ENCODE data around the gene TMEM222.

TMEM222 gene

DNA sequence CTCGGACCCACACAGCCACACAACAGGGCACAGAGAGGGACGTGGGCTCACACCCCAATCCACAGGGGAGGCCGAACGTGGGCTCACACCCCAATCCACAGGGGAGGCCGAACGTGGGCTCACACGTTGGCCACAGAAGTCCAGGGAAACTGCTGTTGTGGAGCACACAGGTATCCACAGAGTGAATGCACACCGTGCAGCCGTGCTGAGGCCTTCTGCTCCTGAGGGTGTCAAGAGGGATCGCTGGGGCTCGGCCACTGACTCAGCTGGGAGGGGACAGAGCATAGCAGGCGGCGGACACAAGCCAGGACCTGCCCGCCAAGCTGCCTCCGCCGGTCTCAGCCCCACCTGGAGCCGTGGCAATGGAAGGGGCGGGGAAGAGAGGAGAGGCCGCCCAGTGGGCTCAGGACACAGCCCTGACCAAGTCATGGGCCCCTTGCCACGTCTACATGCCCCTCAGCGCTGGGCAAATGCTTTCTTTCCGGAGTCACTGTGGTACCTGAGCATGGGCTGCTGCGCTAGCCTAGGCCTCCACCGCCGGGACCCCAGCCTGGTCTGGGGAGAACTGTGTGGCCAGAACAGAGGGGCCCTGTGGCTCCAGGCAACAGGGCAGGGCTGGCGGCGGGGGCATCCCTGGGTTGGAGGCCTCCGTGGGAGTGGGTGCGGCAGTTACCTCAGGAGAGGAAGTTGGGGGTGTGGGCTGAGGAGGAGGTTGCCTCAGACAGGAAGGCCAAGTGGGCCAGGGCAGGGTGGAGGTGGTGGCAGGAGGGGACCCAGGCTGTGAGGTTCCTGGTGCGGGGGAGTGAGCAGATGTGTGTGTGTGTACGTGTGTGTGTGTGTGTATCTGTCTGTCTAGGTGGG is 21.0 kb downstream of the TMEM222 start:
- DNase-seq: peak; percentile 89

DNA sequence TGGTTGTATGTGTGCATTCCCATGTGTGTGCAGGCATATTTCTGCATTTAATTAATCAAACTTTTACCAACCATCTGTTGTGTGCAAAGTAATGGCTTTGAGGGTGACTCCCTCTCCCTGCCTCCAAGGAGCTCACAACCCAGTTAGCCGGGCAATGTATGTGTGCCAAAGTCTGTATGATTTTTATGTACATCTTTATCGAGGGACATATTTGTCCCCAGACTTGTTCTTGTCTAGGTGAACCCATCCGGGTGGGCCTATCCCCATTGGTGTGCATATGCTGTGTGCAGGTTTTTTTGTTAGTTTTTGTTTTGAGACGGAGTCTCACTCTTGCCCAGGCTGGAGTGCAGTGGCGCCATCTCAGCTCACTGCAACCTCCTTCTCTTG is 21.7 kb downstream of the TMEM222 start:
- DNase-seq: no peak

DNA sequence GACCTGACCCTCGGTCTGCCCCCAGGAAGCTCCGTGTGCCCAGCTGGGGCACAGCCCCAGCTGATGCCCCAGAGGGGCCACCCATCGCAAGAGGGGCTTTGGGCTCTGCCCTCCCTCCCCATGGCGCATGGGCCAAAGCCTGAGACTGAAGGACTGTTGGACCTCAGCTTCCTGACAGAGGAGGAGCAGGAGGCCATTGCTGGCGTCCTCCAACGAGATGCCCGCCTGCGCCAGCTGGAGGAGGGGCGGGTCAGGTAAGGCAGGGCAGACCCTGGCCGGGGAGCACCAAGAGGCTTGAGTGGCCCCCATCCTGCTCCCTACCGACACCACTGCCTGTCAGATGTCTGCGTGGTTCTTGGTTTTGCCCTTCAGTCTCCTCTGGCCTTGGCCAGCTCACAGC is 23.3 kb downstream of the TMEM222 start:
- DNase-seq: no peak

DNA sequence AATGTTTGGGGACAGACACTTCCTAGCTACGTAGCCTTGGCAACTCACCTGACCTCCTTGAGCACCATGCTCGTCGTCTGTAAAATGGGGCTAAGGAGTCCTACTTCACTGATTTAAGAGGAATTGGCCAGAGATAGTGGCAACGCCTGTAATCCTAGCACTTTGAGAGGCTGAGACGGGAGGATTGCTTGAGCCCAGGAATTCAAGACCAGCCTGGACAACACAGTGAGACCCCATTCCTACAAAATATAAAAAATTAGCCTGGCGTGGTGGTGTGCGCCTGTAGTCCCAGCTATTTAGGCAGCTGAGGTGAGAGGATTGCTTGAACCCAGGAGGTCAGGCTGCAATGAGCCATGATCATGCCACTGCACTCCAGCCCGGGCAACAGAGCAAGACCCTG is 24.4 kb downstream of the TMEM222 start:
- DNase-seq: no peak

DNA sequence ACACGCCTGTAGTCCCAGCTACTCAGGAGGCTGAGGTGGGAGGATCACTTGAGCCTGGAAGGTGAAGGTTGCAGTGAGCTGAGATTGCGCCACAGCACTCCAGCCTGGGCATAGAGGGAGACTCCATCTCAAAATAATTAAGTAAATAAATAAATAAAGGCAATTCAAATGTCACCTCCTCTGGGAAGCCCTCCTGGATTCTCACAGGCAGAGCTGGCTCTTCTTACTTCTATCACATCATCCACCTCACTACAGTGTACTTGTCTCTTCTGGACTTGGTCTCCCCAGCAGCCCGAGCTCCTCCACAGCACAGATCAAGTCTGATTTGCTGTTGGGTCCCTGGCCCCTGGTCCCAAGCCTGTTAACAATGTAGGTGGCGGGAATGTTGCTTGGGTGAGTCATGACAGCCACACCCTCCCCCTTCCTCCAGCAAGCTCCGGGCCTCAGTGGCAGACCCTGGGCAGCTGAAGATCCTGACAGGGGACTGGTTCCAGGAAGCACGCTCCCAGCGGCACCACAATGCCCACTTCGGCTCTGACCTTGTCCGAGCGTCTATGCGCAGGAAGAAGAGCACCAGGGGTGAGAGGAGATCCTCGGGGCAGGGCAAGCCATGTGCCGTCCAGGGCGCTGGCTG is 25.1 kb downstream of the TMEM222 start:
- no peak for DNase-seq

DNA sequence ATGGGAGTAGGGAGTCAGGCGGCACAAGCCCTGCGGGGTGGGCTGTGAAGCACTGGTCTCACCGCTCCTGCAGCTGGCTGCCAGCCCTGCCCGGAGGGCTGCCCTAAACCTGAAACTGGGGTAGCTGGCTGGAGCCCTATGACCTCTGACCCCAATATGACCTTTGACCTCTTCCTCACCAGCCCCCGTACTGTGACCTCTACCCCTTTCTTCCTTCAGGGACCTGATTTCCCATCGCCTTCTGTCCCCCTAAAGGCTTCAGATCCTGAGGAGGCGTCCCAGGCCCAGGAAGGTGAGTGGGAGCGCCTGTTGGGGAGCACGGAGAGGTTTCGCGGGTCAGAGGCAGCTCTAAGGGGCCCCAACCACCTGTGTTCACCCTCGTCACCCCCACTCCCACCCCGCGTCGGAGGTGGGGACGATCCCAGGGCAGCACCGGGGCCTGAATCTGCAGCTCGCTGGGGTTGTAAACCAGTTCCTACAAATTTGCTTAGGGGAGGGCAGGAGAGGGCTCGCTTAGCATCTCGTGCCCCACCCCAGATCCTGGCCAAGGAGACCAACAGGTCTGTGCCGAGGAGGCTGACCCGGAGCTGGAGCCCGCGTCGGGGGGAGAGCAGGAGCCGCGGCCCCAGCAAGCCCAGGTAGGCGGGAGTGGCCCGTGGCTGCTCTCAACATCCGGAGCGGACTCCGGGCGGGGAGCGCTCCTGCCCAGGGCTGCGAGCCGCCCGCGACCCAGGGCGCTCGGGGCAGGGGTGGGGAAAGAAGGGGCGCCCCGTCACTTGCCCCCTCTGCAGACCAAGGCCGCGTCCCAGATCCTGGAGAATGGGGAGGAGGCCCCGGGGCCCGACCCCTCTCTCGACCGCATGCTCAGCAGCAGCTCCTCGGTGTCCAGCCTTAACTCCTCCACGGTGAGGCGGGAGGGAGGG is 27.2 kb downstream of the TMEM222 start:
- peak; percentile 43 for DNase-seq

DNA sequence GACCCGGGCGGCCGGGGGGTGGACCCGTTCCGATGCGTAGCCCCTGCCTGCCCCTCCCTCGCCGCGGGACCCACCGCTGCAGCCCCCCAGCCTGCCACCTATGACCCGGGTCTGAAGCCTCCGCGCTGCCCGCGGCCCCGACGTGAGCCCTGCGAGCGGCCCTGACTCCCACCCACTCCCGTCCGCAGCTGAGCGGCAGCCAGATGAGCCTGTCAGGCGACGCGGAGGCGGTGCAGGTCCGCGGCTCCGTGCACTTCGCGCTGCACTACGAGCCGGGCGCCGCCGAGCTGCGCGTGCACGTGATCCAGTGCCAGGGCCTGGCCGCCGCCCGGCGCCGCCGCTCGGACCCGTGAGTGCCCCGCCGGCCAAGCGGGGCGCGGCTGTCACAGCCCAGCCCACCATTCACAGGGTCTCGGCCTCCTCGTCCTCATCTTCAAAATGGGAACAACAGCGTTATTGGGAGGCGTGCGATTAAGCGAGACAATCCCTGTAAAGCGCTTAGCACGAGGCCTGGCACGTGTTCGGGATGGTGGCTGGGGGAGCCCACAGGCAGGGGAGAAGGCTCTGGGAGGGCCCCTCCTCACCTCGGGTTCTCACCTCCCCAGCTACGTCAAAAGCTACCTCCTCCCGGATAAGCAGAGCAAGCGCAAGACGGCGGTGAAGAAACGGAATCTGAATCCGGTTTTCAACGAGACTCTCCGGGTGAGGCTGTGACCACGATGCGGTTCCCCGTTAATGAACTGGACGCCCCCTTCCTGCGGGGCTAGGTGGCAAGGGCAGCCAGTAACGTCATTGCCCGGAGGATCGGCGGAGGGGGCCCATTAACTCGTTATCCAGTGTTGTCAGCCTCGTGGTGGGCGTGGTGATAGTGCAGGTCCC is 28.1 kb downstream of the TMEM222 start:
- peak; percentile 11 for DNase-seq

DNA sequence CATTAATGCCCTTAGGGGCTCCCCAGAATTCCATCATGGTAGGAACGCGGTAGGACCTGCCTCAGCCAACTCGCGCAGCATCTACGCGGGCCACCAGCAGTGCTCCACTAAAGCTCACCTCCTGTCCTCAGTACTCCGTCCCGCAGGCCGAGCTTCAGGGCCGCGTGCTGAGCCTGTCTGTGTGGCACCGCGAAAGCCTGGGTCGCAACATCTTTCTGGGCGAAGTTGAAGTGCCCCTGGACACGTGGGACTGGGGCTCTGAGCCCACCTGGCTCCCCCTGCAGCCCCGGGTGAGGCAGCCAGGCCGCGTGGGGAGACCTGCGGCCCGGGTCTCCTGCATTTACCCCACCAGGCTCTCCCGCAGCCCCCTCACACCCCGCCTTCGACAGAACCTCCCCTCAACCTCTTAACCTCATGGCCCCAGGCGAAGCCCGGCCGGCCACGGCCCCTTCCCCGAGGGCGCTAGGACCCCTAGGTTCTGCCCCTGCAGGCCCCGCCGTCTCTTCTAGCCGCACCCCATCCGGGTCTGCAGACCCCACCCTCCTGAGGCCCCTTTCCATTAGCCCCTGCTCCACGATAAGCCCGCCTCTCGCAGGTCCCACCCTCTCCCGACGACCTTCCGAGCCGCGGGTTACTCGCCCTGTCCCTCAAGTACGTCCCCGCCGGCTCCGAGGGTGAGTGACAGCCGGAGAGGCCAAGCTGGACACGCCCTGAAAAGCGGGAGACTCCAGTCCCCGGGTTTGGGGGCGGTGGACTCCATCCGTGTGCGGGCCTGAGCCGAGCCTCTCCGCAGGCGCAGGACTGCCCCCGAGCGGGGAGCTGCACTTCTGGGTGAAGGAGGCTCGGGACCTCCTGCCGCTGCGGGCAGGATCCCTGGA is 28.9 kb downstream of the TMEM222 start:
- DNase-seq: no peak

DNA sequence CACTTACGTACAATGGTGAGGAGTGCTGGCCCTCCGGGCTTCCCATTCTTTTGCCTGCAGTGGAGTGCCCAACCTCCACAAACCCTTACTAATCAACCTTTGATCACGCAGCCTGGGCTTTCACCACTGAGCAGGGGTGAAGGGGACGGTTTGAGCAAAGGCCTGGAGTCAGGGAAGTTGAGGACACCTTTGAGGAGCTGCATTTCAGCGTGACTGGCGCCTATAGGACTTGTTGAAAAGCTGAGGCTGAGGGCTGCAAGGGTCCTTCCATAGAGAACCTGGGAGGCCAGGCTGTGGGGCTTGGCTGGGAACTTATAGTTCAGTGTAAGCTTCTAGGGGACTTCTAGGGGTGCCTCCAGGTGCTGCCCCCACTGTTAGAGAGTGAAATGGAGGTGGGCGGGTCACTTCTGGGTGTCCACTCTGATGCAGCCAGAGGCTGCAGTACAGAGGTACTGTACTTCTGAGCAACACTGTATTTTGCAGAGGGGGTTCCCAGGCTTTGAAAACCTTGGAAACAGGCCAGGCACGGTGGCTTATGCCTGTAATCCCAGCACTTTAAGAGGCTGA is 29.7 kb downstream of the TMEM222 start:
- no peak for DNase-seq

DNA sequence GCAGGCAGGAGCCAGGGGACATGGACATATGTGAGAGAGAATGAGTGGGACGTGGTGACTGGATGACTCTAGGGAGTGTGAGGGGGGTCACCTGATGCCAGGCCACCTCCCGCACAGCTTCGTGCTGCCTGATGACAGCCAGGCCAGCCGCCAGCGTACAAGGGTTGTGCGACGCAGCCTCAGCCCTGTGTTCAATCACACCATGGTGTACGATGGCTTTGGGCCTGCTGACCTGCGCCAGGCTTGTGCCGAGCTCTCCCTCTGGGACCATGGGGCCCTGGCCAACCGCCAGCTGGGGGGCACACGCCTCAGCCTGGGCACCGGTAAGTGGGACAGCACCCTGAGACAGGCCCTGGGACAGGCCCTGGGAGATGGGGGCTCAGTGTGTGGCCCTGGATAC is 31.2 kb downstream of the TMEM222 start:
- DNase-seq: no peak

DNA sequence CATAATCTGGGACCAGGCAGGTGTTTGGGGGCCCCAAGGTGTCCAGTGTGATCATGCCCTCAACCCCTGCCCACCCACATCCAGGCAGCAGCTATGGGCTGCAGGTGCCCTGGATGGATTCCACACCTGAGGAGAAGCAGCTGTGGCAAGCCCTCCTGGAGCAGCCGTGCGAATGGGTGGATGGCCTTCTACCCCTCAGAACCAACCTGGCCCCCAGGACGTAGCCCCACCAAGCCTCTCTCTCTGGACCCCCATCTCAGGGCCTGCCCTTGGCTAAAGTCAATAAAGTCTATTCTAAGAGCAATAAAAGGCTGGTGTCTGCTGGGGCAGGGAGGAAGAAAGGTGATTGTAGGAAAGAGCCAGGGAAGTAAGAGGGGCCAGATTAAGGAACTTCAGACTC is 31.7 kb downstream of the TMEM222 start:
- DNase-seq: no peak

DNA sequence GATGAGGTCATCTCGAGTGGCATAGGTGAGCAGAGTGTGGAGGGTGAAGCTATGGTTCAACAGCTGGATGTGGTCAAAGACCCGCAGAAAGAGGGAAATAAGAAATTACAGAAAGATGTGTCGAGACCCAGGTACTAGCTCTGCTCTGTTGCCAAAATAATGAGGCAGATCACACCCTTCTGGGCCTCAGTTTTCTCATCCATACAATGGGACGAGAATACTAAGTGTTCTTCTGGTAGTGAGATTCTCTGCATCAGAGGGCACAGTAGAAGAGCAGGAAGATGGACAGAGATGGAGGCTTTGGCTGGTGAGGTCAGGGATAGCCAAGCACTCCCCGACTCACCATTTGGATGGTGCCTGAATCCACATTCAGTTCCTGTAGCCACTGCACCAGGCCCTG is 33.7 kb downstream of the TMEM222 start:
- DNase-seq: no peak

DNA sequence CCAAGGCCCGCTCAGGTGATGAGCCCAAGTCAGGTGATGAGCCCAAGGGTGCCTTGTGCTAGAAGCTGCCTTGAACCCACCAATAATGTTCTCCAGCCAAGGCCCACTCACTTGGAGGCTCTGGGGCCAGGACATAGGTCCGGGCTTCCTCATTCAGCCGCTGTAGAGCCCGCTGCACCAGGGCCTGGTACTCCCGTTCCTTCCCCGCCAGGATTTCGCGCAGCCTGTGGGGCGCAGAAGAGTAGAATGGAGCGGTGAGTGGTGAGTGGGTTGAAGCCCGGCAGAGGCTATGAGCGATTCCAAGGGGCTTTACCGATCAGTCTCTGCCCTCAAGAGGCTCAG is 34.3 kb downstream of the TMEM222 start:
- no peak for DNase-seq

DNA sequence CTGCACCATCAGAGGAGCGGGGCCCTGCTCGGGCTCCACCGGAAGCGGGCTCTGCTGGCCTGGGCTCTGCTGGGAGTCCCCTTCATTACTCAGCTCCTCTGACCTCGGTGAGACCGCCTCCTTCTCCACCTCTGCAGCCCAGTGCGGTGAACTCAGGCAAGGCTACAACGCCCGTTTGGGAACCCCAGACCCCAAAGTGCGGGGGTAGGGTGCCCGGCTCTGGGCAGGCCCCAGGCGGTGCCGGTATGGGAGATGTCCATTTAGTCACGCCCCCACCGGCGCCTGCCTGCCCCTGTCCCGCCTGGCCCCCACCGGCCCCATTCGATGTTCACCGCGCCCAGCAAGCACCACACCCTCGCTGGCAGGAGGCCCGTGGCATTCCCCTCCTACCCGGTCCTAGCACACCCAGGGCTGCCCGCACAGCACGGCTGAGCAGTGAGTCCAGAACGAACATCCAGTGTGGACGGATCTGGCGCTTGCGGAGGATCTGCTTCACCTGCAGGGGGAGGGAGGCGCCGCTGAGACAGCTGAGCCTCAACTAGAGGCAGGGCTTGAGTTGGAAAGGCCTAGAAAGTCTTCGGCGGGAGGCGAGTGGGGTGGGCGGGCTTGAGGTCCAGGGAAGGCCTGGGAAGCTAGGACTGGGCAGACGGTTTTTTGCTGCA is 34.8 kb downstream of the TMEM222 start:
- peak; percentile 65 for DNase-seq

DNA sequence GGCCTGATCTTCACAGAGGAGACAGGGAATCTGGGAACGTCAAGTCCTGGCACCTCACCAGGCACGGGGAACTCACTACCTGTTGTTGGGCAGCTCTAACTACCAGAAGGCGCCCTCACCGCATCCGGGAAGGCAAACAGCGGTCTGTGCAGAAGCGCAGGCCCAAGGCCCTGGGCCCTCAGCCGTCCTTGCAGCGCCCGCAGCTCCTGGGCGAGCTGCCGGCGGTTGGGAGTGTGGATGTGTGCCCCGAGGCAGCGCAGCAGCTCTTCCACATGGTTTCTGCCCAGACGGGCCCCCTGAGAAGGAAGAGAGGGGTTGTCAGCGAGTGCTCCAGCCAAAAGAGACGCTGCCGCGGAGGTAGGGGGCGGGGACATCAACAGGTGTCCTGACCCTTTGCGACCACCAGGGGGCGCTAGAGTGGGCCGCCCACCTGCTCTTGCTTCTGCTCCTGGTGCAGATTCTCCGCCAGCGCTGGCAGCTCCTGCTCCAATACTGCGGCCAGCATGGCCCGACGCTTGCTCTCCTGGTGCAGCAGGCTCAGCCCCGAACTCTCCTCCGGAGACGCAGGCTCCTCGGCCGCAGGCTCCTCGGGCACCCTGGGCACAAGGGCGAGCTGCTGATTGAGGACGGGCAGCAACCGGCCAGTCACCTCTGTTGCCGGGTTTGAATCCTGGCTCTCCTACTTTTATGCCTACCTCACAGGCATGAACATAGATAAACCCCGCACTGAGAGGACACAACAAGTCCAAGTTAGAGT is 35.5 kb downstream of the TMEM222 start:
- peak; percentile 87 for DNase-seq

DNA sequence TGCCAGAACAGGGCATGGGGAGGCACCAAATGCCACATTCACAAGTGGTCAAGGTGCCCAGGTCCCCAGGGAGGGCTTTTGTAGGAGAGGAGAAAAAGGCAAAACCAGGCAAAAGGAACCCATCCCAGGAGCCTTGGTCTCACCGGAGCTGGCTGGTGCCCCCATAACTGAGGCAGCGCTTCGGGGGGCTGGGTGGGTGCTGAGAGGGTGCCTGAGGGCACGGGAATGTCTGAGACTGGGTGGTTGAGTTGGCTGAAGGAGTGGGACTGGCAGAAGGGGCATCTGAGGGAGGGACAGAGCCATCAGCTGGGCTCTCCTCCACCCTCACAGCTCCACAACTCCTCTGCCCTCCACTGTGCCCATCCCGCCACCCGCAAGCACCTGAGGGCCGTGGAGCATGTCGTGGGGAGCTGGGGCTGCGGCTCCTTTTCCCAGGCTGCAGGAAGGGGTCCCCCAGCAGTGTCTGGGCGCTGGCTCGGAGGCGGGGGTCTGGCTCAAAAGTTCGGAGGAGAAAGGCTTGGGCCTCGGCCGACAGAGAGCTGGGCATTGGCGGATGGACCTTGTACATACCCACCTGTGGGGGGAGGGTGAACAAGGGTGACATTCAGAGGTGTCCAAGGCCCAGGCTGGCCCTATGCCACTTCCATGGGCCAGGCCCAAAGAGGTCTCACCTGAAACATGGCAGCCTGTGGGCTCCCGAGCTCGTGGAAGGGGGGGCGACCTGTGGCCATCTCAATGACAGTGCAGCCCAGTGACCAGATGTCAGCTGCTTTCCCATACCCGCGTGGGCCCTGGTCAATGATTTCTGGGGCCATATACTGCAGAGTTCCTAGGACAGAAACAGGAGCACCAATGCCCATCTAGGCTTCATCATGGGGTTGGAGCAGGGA is 36.3 kb downstream of the TMEM222 start:
- no peak for DNase-seq

DNA sequence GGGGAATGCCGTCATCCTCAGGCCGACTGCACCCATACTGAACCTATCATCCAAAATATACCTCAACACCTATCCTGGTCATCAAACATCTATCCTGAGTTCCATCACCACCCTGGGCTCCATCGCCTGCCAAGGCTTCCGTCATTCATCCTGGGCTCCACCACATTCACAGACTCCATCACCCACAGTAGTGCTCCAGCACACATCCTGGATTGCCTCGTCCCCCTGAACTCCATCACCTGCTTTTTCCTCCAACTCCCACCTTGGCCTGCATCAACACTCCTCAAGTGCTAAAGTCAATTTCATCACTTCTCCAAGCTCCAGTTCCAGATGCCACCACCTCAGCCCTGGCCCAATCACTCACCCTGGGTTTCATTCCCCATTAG is 37.0 kb downstream of the TMEM222 start:
- no peak for DNase-seq

DNA sequence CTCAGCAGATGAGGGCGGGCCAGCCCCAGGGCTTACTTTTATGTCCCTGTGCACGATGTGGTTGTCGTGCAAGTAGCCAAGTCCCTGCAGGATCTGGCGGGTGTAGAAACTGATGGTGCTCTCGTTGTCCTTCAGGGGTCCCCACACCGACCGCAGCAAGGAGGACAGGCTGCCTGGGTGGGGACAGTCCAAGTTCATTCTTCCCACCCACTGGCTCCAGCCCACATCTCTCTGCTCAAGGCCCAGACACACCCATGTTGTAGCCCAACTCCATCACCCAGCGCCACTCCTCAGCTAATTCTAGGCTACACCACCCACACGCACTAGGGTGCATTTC is 37.8 kb downstream of the TMEM222 start:
- DNase-seq: no peak
